Liver (tissue), 3 donors: ENCODE results near the gene CCDC78.

Experiments used
- ATF3 ChIP-seq: IDR thresholded peaks from 2 replicates; pipeline ENCODE4 v1.6.1; 2016; ENCODE audit warnings: antibody characterized with exemption
- CTCF ChIP-seq: fragments of 150-350 bp; IDR thresholded peaks from 2 replicates; pipeline ENCODE4 v1.5.1; 2017; ENCODE audit warnings: improper control_type of control experiment, low read depth, low read length; ENCODE audit not compliant: missing input control
- GABPA ChIP-seq, 2 donors: IDR thresholded peaks in 1 of 2; conservative IDR thresholded peaks in 1 of 2; 2 replicates each; pipeline ENCODE4 v1.6.1; 2016; ENCODE audit warnings: antibody characterized with exemption in 2 of 2, mild to moderate bottlenecking in 1 of 2, moderate library complexity in 1 of 2
- HNF4A ChIP-seq, 2 donors: conservative IDR thresholded peaks; 2 replicates each; pipeline ENCODE4 v1.6.1; 2016; ENCODE audit warnings: antibody characterized with exemption in 2 of 2, mild to moderate bottlenecking in 2 of 2
- JUND ChIP-seq, 2 donors: IDR thresholded peaks; 2 replicates each; pipeline ENCODE4 v1.6.1; 2016; ENCODE audit warnings: antibody characterized with exemption in 2 of 2
- MAX ChIP-seq: IDR thresholded peaks from 2 replicates; pipeline ENCODE4 v1.6.1; 2016; ENCODE audit warnings: antibody characterized with exemption
- SP1 ChIP-seq: IDR thresholded peaks from 2 replicates; pipeline ENCODE4 v1.6.1; 2018; ENCODE audit warnings: antibody characterized with exemption, mild to moderate bottlenecking
- TAF1 ChIP-seq: conservative IDR thresholded peaks from 2 replicates; pipeline ENCODE4 v1.6.1; 2016; ENCODE audit warnings: antibody characterized with exemption, mild to moderate bottlenecking
- YY1 ChIP-seq: IDR thresholded peaks from 2 replicates; pipeline ENCODE4 v1.6.1; 2016; ENCODE audit warnings: antibody characterized with exemption, mild to moderate bottlenecking
- ZBTB33 ChIP-seq: IDR thresholded peaks from 2 replicates; pipeline ENCODE4 v1.6.1; 2016; ENCODE audit warnings: antibody characterized with exemption
- TF ChIP-seq, protein P1 (sequence below): IDR thresholded peaks from 2 replicates; pipeline ENCODE4 v1.6.1; 2016; ENCODE audit warnings: antibody characterized with exemption, mild to moderate bottlenecking
- donor health status: healthy.
- donor health status: healthy.

GRCh38 chr16:685967-686366, 40.3 kb downstream of the CCDC78 start:
- TF ChIP-seq SP1: no peak
- TF ChIP-seq MAX: no peak
- TF ChIP-seq CTCF: peak; percentile 21
- TF ChIP-seq GABPA (IDR thresholded peaks at IDR 0.05 in 1 of 2, conservative IDR thresholded peaks at IDR 0.05 in 1 of 2): no peak
- no peak for TF ChIP-seq HNF4A (conservative IDR thresholded peaks at IDR 0.05)
- TF ChIP-seq, protein P1, sequence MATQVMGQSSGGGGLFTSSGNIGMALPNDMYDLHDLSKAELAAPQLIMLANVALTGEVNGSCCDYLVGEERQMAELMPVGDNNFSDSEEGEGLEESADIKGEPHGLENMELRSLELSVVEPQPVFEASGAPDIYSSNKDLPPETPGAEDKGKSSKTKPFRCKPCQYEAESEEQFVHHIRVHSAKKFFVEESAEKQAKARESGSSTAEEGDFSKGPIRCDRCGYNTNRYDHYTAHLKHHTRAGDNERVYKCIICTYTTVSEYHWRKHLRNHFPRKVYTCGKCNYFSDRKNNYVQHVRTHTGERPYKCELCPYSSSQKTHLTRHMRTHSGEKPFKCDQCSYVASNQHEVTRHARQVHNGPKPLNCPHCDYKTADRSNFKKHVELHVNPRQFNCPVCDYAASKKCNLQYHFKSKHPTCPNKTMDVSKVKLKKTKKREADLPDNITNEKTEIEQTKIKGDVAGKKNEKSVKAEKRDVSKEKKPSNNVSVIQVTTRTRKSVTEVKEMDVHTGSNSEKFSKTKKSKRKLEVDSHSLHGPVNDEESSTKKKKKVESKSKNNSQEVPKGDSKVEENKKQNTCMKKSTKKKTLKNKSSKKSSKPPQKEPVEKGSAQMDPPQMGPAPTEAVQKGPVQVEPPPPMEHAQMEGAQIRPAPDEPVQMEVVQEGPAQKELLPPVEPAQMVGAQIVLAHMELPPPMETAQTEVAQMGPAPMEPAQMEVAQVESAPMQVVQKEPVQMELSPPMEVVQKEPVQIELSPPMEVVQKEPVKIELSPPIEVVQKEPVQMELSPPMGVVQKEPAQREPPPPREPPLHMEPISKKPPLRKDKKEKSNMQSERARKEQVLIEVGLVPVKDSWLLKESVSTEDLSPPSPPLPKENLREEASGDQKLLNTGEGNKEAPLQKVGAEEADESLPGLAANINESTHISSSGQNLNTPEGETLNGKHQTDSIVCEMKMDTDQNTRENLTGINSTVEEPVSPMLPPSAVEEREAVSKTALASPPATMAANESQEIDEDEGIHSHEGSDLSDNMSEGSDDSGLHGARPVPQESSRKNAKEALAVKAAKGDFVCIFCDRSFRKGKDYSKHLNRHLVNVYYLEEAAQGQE: no peak
- no peak for TF ChIP-seq ZBTB33
- no peak for TF ChIP-seq TAF1
- no peak for TF ChIP-seq YY1
- TF ChIP-seq ATF3: no peak
- TF ChIP-seq JUND (IDR thresholded peaks at IDR 0.05): no peak
